Measurements from ENCODE around the gene AADAC. TPM values are rescaled to one million over a fixed set of nuclear protein-coding genes. Genes with fewer than 3 reads are reported as not detected.
"Not testable (repeated sequence)": the region's sequence is repeated elsewhere in the genome, so short reads cannot be mapped to it uniquely, and the experiment has no call there.

The AADAC gene
- total RNA-seq, 1 donor, result not detected

DNA sequence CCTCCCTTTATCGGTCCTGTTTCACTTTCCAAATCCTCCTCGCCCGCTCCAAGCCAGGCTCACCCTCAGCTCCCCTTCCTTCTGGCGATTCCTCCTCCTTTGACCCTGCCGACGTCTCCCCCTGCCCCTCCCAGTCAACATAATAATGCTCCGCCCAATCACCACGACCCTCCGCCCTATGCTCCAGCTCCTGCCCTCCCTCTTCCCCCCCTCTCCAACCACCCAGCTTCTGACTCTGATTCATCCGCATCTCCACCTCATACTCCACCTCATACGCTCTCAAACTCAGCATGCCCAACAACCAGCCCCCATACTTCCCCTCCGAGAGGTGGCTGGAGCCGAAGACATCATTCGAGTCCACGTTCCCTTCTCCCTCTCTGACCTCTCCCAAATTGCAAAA lies 7.1 kb upstream of the AADAC start:
- H3K36me3 ChIP-seq (ENCODE audit: insufficient read depth, low read length), result no peaks in the 10 kb centered on the region
- no peak overlapping the region for H2AFZ ChIP-seq (ENCODE audit: low read length)
- no peaks in the 10 kb centered on the region for H4K20me1 ChIP-seq (ENCODE audit: insufficient read depth, low read length)
- H3K9me3 ChIP-seq (ENCODE audit: low read depth, low read length), result no peaks in the 10 kb centered on the region
- H3K27ac ChIP-seq (ENCODE audit: low read depth, low read length), result no peak overlapping the region
- TF ChIP-seq, protein P1, sequence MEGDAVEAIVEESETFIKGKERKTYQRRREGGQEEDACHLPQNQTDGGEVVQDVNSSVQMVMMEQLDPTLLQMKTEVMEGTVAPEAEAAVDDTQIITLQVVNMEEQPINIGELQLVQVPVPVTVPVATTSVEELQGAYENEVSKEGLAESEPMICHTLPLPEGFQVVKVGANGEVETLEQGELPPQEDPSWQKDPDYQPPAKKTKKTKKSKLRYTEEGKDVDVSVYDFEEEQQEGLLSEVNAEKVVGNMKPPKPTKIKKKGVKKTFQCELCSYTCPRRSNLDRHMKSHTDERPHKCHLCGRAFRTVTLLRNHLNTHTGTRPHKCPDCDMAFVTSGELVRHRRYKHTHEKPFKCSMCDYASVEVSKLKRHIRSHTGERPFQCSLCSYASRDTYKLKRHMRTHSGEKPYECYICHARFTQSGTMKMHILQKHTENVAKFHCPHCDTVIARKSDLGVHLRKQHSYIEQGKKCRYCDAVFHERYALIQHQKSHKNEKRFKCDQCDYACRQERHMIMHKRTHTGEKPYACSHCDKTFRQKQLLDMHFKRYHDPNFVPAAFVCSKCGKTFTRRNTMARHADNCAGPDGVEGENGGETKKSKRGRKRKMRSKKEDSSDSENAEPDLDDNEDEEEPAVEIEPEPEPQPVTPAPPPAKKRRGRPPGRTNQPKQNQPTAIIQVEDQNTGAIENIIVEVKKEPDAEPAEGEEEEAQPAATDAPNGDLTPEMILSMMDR (IDR thresholded peaks at IDR 0.05; ENCODE audit: extremely low read depth, low read depth, low read length), result no peak
- H3K4me2 ChIP-seq (ENCODE audit: insufficient read depth, low read length), result no peak overlapping the region
- H3K4me3 ChIP-seq (ENCODE audit: insufficient read depth, low read length), result no peak overlapping the region
- no peak for DNase-seq (ENCODE audit: insufficient read length, low spot score, missing footprints)
- H3K79me2 ChIP-seq (ENCODE audit: insufficient read depth, low read length), result no peaks in the 10 kb centered on the region
- H3K4me1 ChIP-seq (ENCODE audit: insufficient read depth, low read length), result no peaks in the 10 kb centered on the region
- no peaks in the 10 kb centered on the region for H3K27me3 ChIP-seq (ENCODE audit: insufficient read depth, low read length)

DNA sequence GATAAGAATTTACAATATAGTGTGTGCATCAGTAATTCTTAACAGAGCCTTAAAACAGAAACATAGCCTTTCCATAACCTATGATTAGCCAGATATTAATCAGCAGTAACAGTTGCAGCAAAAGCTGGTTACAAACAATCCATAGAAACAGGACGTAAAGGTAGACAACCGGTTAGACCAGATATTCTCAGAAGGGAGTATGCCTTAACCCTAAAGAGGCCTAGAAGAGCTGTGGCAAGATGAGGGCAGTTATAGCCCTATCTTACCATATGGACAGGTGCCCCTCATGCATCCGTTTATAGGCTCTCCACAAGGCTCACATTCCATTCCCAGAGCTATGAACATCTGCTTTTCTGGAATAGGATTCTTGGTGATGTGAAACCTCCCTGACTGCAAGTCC lies 5.0 kb upstream of the AADAC start:
- not testable (repeated sequence) for H3K27me3 ChIP-seq (ENCODE audit: insufficient read depth, low read length); H3K4me1 ChIP-seq (ENCODE audit: insufficient read depth, low read length); H3K4me2 ChIP-seq (ENCODE audit: insufficient read depth, low read length); H3K36me3 ChIP-seq (ENCODE audit: insufficient read depth, low read length); H3K27ac ChIP-seq (ENCODE audit: low read depth, low read length); H3K79me2 ChIP-seq (ENCODE audit: insufficient read depth, low read length); H4K20me1 ChIP-seq (ENCODE audit: insufficient read depth, low read length); DNase-seq (ENCODE audit: insufficient read length, low spot score, missing footprints); H3K4me3 ChIP-seq (ENCODE audit: insufficient read depth, low read length); H2AFZ ChIP-seq (ENCODE audit: low read length); H3K9me3 ChIP-seq (ENCODE audit: low read depth, low read length)

GRCh38 chr3:151811474-151811873 lies 2.4 kb upstream of the AADAC start:
- H3K4me3 ChIP-seq (ENCODE audit: insufficient read depth, low read length), result no peak overlapping the region
- no peaks in the 10 kb centered on the region for H3K79me2 ChIP-seq (ENCODE audit: insufficient read depth, low read length)
- TF ChIP-seq, protein P1 (IDR thresholded peaks at IDR 0.05; ENCODE audit: extremely low read depth, low read depth, low read length), result no peak
- H3K27ac ChIP-seq (ENCODE audit: low read depth, low read length), result no peak overlapping the region
- no peaks in the 10 kb centered on the region for H4K20me1 ChIP-seq (ENCODE audit: insufficient read depth, low read length)
- no peak for DNase-seq (ENCODE audit: insufficient read length, low spot score, missing footprints)
- no peaks in the 10 kb centered on the region for H3K27me3 ChIP-seq (ENCODE audit: insufficient read depth, low read length)
- H3K4me1 ChIP-seq (ENCODE audit: insufficient read depth, low read length), result peaks cover 4% of the 10 kb centered on the region
- H3K36me3 ChIP-seq (ENCODE audit: insufficient read depth, low read length), result no peaks in the 10 kb centered on the region
- no peak overlapping the region for H2AFZ ChIP-seq (ENCODE audit: low read length)
- H3K4me2 ChIP-seq (ENCODE audit: insufficient read depth, low read length), result no peak overlapping the region
- no peaks in the 10 kb centered on the region for H3K9me3 ChIP-seq (ENCODE audit: low read depth, low read length)

DNA sequence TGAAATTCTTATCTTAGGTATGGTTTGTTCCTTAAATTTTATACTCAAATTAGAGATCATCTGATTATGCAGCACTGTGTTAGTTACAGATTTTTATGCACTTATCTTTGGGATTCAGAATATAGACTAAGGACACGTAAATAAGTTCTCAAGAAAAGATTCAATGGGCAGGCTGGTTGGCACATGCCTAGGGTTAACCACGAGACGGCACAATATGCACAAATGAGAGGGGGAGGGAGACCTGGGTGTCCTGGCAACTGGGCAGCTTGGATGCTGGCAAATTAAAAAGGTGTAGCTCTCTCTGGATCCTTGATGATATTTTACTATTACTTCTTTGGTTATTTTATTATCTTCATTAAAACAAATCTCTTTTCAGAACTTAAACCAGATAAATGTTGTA lies 672 bp downstream of the AADAC start:
- Histone ChIP-seq H4K20me1 (ENCODE audit: insufficient read depth, low read length) (no peaks in the 10 kb centered on the region), H3K9me3 (ENCODE audit: low read depth, low read length) (no peaks in the 10 kb centered on the region), H3K27ac (ENCODE audit: low read depth, low read length) (no peak overlapping the region), H3K4me2 (ENCODE audit: insufficient read depth, low read length) (no peak overlapping the region), H3K27me3 (ENCODE audit: insufficient read depth, low read length) (no peaks in the 10 kb centered on the region), H3K4me1 (ENCODE audit: insufficient read depth, low read length) (peaks cover 4% of the 10 kb centered on the region), H2AFZ (ENCODE audit: low read length) (no peak overlapping the region), H3K36me3 (ENCODE audit: insufficient read depth, low read length) (no peaks in the 10 kb centered on the region), H3K79me2 (ENCODE audit: insufficient read depth, low read length) (no peaks in the 10 kb centered on the region), H3K4me3 (ENCODE audit: insufficient read depth, low read length) (no peak overlapping the region)
- DNase-seq (ENCODE audit: insufficient read length, low spot score, missing footprints), result no peak
- TF ChIP-seq, protein P1 (IDR thresholded peaks at IDR 0.05; ENCODE audit: extremely low read depth, low read depth, low read length), result no peak
